ENCODE measurements around the gene GABBR2. TPM values are rescaled to one million over a fixed set of nuclear protein-coding genes. Genes with fewer than 3 reads are reported as not detected.

GABBR2 gene
- not detected for total RNA-seq
- long read RNA-seq: 0 reads

- peaks cover 6 to 24% of the 10 kb centered on the region in 2 donors for H3K27me3 ChIP-seq
Observed at GRCh38 chr9:98708933-98709911, at the start of gene GABBR2. Gene GABBR2 (minus strand): TSS chr9:98708935. CDS start chr9:98708737, 198 bp downstream.

GRCh38 chr9:98755006-98755618, 46.4 kb upstream of the GABBR2 start:
- H3K27me3 ChIP-seq: no peaks in the 10 kb centered on the region
- no peaks in the 10 kb centered on the region for H3K9me3 ChIP-seq
- intact Hi-C loops (cut with DNase I): no loop called here
- WGBS (ENCODE audit: insufficient coverage, low coverage, low lambda C conversion rate, missing lambda C conversion rate): 81% methylated on average over 5 of the region's 6 CpGs
- H3K4me1 ChIP-seq: no peaks in the 10 kb centered on the region
- no peak for ATAC-seq
- H3K4me3 ChIP-seq: no peak overlapping the region
- DNase-seq: no peak
- no peaks in the 10 kb centered on the region for H3K36me3 ChIP-seq
- no peak overlapping the region for H3K27ac ChIP-seq
- TF ChIP-seq POLR2A (IDR thresholded peaks at IDR 0.05) (no peak), CTCF (IDR thresholded peaks at IDR 0.05) (no peak)

More at GRCh38 chr9:98708933-98709911, at the start of gene GABBR2:
- ATAC-seq (peak in 2 of 4 donors; percentile 22 to 31), DNase-seq (no peak)
- WGBS (ENCODE audit: insufficient coverage, low coverage, low lambda C conversion rate, missing lambda C conversion rate): 3% methylated on average over 47 of the region's 111 CpGs
- Histone ChIP-seq H3K4me3 (peak within 1 kb of the TSS in 2 of 3 donors; percentile 11 to 43), H3K36me3 (no peaks in the 10 kb centered on the region), H3K9me3 (no peaks in the 10 kb centered on the region), H3K27ac (no peak within 1 kb of the TSS), H3K4me1 (peaks cover 0 to 18% (median 4%) of the 10 kb centered on the region in 4 donors)
- TF ChIP-seq POLR2A (IDR thresholded peaks at IDR 0.05): no peak
- TF ChIP-seq CTCF (IDR thresholded peaks at IDR 0.05): no peak
- intact Hi-C loops (cut with DNase I): loop anchor here in 1 of 2 donors (5.0 kb wide), 1 partner anchor 392 kb away; no protein-coding TSS in a partner anchor

- H3K4me3 ChIP-seq: no peak overlapping the region
- 80% methylated on average over 1 of the region's 2 CpGs for WGBS (ENCODE audit: insufficient coverage, low coverage, low lambda C conversion rate, missing lambda C conversion rate)
- no peaks in the 10 kb centered on the region for H3K27me3 ChIP-seq
- no peaks in the 10 kb centered on the region for H3K9me3 ChIP-seq
- H3K36me3 ChIP-seq: peaks cover 0 to 2% (median 0%) of the 10 kb centered on the region in 4 donors
- intact Hi-C loops (cut with DNase I): no loop called here
- ATAC-seq: no peak
- no peaks in the 10 kb centered on the region for H3K4me1 ChIP-seq
- H3K27ac ChIP-seq: no peak overlapping the region
- no peak for DNase-seq
- no peak for TF ChIP-seq CTCF (IDR thresholded peaks at IDR 0.05)
- TF ChIP-seq POLR2A (IDR thresholded peaks at IDR 0.05): no peak
Observed at GRCh38 chr9:98751210-98751609, 42.5 kb upstream of the GABBR2 start.

GRCh38 chr9:98750364-98751060, 41.8 kb upstream of the GABBR2 start:
- WGBS (ENCODE audit: insufficient coverage, low coverage, low lambda C conversion rate, missing lambda C conversion rate): 63% methylated on average over 5 of the region's 5 CpGs
- Histone ChIP-seq H3K9me3 (no peaks in the 10 kb centered on the region), H3K36me3 (peaks cover 0 to 2% (median 0%) of the 10 kb centered on the region in 4 donors), H3K4me1 (no peaks in the 10 kb centered on the region), H3K27me3 (no peaks in the 10 kb centered on the region), H3K27ac (no peak overlapping the region), H3K4me3 (no peak overlapping the region)
- no peak for TF ChIP-seq POLR2A (IDR thresholded peaks at IDR 0.05)
- no peak for DNase-seq
- no peak for ATAC-seq
- intact Hi-C loops (cut with DNase I): no loop called here

Data from right lobe of liver (tissue), 6 donors.